Measurements from ENCODE around the gene MYO3B. TPM values are rescaled to one million over a fixed set of nuclear protein-coding genes. Genes with fewer than 3 reads are reported as not detected.

MYO3B gene
- total RNA-seq, 1 experiment from 2014 or later = 0.63 TPM

- H4K8ac ChIP-seq (replicated peaks; ENCODE audit: insufficient read length, low read depth, low read length) = no peak overlapping the region
- H2BK20ac ChIP-seq (ENCODE audit: low read depth, low read length, poor library complexity, severe bottlenecking) = no peak overlapping the region
- H3K18ac ChIP-seq (ENCODE audit: insufficient read length, low read depth, low read length) = no peak overlapping the region
- H3K4ac ChIP-seq (ENCODE audit: low read depth, low read length) = no peak overlapping the region
- no peaks in the 10 kb centered on the region for H3K4me1 ChIP-seq (ENCODE audit: insufficient read depth, low read length)
- H3K56ac ChIP-seq (ENCODE audit: insufficient read length, low read depth, low read length) = no peak overlapping the region
- no peak overlapping the region for H4K91ac ChIP-seq (ENCODE audit: insufficient read length, low read depth, low read length)
- no peaks in the 10 kb centered on the region for H3K23me2 ChIP-seq (ENCODE audit: insufficient read length, low read depth, low read length, poor library complexity, severe bottlenecking)
- no peak overlapping the region for H3K27ac ChIP-seq (ENCODE audit: insufficient read length, low read depth, low read length)
- peaks cover 0 to 8% of the 10 kb centered on the region in 2 experiments; a peak in 2 of 4 replicates for H3K4me1 Mint-ChIP-seq
- H3K9me3 Mint-ChIP-seq = no peaks in the 10 kb centered on the region
- no peak overlapping the region for H3K14ac ChIP-seq (ENCODE audit: insufficient read depth, low read length)
- H2BK15ac ChIP-seq (ENCODE audit: low read depth, low read length) = no peak overlapping the region
- H3K9me3 ChIP-seq (ENCODE audit: control insufficient read depth, low read depth, low read length) = no peaks in the 10 kb centered on the region
- H2BK120ac ChIP-seq (ENCODE audit: low read depth, low read length, poor library complexity, severe bottlenecking) = no peak overlapping the region
- no peak for TF ChIP-seq CTCF (conservative IDR thresholded peaks at IDR 0.05)
- H4K5ac ChIP-seq (ENCODE audit: insufficient read length, low read depth, low read length) = no peak overlapping the region
- no peak overlapping the region for H3K9ac ChIP-seq (ENCODE audit: extremely low read depth, insufficient read length, low read length)
- H3K27me3 ChIP-seq (ENCODE audit: insufficient read depth, low read length) = no peaks in the 10 kb centered on the region
- no peak overlapping the region for H2BK12ac ChIP-seq (ENCODE audit: insufficient read length, low read depth, low read length)
- H3K27ac Mint-ChIP-seq = no peak overlapping the region
- no peaks in the 10 kb centered on the region for H3K36me3 Mint-ChIP-seq (ENCODE audit: insufficient read depth in 1 of 3, low read depth in 3 of 3)
- peaks cover 3% of the 10 kb centered on the region; the same call in 1 of the 2 replicates for H3K27me3 Mint-ChIP-seq (ENCODE audit: low read depth)
- no peak overlapping the region for H2BK5ac ChIP-seq (ENCODE audit: insufficient read length, low read length)
- H3K4me3 Mint-ChIP-seq = no peak overlapping the region
- H3K79me1 ChIP-seq (ENCODE audit: insufficient read depth, low read depth, low read length, poor library complexity, severe bottlenecking) = no peaks in the 10 kb centered on the region
- no peak overlapping the region for H2AFZ ChIP-seq (ENCODE audit: low read length)
- no peaks in the 10 kb centered on the region for H3K79me2 ChIP-seq (ENCODE audit: insufficient read depth, low read length)
- WGBS (ENCODE audit: extremely low coverage, insufficient read length, low lambda C conversion rate) = no CpG with 5 or more reads among the region's 3 CpGs
- no peaks in the 10 kb centered on the region for H4K20me1 ChIP-seq (ENCODE audit: control insufficient read depth, insufficient read depth, insufficient read length)
- no peak overlapping the region for H3T11ph ChIP-seq (ENCODE audit: low read length)
- H3K4me2 ChIP-seq (ENCODE audit: insufficient read depth, insufficient read length, low read length) = no peak overlapping the region
- H3K23ac ChIP-seq (ENCODE audit: insufficient read length, low read depth, low read length) = no peak overlapping the region
- H2AK5ac ChIP-seq (ENCODE audit: insufficient read length, low read length) = no peak overlapping the region
- DNase-seq = no peak
These were observed 461.7 kb downstream of the MYO3B start for GRCh38 chr2:170639635-170640034.

All from H9 (cell line).